Measurements from ENCODE around the gene DHRS7B. TPM values are rescaled to one million over a fixed set of nuclear protein-coding genes. Genes with fewer than 3 reads are reported as not detected.

DHRS7B gene
- total and polyA plus RNA-seq, 4 donors, result 14.3 to 21.9 (median 18.7) TPM

DNA sequence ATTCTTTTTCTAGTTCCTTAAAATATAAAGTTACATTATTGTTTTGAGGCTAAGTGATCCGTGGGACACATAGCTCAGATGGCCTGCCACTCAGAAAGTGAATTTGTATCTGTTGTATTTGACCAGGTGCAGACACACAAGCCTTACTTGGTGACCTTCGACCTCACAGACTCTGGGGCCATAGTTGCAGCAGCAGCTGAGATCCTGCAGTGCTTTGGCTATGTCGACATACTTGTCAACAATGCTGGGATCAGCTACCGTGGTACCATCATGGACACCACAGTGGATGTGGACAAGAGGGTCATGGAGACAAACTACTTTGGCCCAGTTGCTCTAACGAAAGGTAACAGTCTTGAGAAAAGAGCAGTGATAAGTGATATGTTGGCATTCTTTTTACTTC, 56.7 kb downstream of the DHRS7B start:
- Histone ChIP-seq H3K27me3 (ENCODE audit: control insufficient read depth in 4 of 4, insufficient read depth in 4 of 4, low read length in 3 of 4) (no peaks in the 10 kb centered on the region), H3K9me3 (ENCODE audit: control insufficient read depth in 4 of 4, low read length in 3 of 4) (no peaks in the 10 kb centered on the region), H3K27ac (ENCODE audit: low read depth in 1 of 2, low read length in 2 of 2) (no peak overlapping the region), H3K9ac (ENCODE audit: low read depth in 1 of 2, low read length in 2 of 2) (no peak overlapping the region), H3K4me3 (ENCODE audit: low read depth in 1 of 3, low read length in 3 of 3) (no peak overlapping the region), H3K4me1 (ENCODE audit: control insufficient read depth in 4 of 4, insufficient read depth in 4 of 4, low read length in 3 of 4) (no peaks in the 10 kb centered on the region), H3K36me3 (ENCODE audit: control insufficient read depth in 4 of 4, insufficient read depth in 3 of 4, low read depth in 1 of 4, low read length in 3 of 4) (peaks cover 2 to 16% (median 6%) of the 10 kb centered on the region in 4 donors)
- no peak for DNase-seq (ENCODE audit: low spot score)
- WGBS, result 66% methylated on average over 5 of the region's 5 CpGs
- TF ChIP-seq NR2F2 (IDR thresholded peaks at IDR 0.05) (no peak), RAD21 (IDR thresholded peaks at IDR 0.05) (no peak), FOXA1 (IDR thresholded peaks at IDR 0.05) (no peak), TAF1 (conservative IDR thresholded peaks at IDR 0.05) (no peak), EGR1 (IDR thresholded peaks at IDR 0.05; ENCODE audit: low read depth in 2 of 2) (no peak), JUND (IDR thresholded peaks at IDR 0.05) (no peak), RXRA (IDR thresholded peaks at IDR 0.05) (no peak), GABPA (IDR thresholded peaks at IDR 0.05 in 1 of 2, conservative IDR thresholded peaks at IDR 0.05 in 1 of 2) (no peak), HNF4A (conservative IDR thresholded peaks at IDR 0.05) (no peak), YY1 (IDR thresholded peaks at IDR 0.05) (no peak), SP1 (IDR thresholded peaks at IDR 0.05) (no peak), FOXA2 (IDR thresholded peaks at IDR 0.05) (no peak)
- TF ChIP-seq, protein P1, sequence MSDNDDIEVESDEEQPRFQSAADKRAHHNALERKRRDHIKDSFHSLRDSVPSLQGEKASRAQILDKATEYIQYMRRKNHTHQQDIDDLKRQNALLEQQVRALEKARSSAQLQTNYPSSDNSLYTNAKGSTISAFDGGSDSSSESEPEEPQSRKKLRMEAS (IDR thresholded peaks at IDR 0.05), result no peak
- TF ChIP-seq, protein P2, sequence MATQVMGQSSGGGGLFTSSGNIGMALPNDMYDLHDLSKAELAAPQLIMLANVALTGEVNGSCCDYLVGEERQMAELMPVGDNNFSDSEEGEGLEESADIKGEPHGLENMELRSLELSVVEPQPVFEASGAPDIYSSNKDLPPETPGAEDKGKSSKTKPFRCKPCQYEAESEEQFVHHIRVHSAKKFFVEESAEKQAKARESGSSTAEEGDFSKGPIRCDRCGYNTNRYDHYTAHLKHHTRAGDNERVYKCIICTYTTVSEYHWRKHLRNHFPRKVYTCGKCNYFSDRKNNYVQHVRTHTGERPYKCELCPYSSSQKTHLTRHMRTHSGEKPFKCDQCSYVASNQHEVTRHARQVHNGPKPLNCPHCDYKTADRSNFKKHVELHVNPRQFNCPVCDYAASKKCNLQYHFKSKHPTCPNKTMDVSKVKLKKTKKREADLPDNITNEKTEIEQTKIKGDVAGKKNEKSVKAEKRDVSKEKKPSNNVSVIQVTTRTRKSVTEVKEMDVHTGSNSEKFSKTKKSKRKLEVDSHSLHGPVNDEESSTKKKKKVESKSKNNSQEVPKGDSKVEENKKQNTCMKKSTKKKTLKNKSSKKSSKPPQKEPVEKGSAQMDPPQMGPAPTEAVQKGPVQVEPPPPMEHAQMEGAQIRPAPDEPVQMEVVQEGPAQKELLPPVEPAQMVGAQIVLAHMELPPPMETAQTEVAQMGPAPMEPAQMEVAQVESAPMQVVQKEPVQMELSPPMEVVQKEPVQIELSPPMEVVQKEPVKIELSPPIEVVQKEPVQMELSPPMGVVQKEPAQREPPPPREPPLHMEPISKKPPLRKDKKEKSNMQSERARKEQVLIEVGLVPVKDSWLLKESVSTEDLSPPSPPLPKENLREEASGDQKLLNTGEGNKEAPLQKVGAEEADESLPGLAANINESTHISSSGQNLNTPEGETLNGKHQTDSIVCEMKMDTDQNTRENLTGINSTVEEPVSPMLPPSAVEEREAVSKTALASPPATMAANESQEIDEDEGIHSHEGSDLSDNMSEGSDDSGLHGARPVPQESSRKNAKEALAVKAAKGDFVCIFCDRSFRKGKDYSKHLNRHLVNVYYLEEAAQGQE (IDR thresholded peaks at IDR 0.05), result no peak
- TF ChIP-seq, protein P3, sequence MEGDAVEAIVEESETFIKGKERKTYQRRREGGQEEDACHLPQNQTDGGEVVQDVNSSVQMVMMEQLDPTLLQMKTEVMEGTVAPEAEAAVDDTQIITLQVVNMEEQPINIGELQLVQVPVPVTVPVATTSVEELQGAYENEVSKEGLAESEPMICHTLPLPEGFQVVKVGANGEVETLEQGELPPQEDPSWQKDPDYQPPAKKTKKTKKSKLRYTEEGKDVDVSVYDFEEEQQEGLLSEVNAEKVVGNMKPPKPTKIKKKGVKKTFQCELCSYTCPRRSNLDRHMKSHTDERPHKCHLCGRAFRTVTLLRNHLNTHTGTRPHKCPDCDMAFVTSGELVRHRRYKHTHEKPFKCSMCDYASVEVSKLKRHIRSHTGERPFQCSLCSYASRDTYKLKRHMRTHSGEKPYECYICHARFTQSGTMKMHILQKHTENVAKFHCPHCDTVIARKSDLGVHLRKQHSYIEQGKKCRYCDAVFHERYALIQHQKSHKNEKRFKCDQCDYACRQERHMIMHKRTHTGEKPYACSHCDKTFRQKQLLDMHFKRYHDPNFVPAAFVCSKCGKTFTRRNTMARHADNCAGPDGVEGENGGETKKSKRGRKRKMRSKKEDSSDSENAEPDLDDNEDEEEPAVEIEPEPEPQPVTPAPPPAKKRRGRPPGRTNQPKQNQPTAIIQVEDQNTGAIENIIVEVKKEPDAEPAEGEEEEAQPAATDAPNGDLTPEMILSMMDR (IDR thresholded peaks at IDR 0.05; ENCODE audit: low read depth, low read length, missing input control), result no peak
- TF ChIP-seq, protein P4, sequence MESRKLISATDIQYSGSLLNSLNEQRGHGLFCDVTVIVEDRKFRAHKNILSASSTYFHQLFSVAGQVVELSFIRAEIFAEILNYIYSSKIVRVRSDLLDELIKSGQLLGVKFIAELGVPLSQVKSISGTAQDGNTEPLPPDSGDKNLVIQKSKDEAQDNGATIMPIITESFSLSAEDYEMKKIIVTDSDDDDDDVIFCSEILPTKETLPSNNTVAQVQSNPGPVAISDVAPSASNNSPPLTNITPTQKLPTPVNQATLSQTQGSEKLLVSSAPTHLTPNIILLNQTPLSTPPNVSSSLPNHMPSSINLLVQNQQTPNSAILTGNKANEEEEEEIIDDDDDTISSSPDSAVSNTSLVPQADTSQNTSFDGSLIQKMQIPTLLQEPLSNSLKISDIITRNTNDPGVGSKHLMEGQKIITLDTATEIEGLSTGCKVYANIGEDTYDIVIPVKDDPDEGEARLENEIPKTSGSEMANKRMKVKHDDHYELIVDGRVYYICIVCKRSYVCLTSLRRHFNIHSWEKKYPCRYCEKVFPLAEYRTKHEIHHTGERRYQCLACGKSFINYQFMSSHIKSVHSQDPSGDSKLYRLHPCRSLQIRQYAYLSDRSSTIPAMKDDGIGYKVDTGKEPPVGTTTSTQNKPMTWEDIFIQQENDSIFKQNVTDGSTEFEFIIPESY (IDR thresholded peaks at IDR 0.05), result no peak
- TF ChIP-seq, protein P5, sequence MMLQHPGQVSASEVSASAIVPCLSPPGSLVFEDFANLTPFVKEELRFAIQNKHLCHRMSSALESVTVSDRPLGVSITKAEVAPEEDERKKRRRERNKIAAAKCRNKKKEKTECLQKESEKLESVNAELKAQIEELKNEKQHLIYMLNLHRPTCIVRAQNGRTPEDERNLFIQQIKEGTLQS (IDR thresholded peaks at IDR 0.05), result no peak

Data from liver (tissue), 9 donors.